NB4 (cell line): Measurements from ENCODE around the gene DMBX1.

Source experiments
- MAX ChIP-seq: IDR thresholded peaks from 2 replicates; pipeline ENCODE4 v1.6.1; 2011; ENCODE audit warnings: low read depth, low read length
- MYC ChIP-seq: IDR thresholded peaks from 2 replicates; pipeline ENCODE4 v1.6.1; 2011; ENCODE audit warnings: low read depth, low read length
- POLR2A ChIP-seq: IDR thresholded peaks from 2 replicates; pipeline ENCODE4 v1.6.1; 2011; ENCODE audit warnings: mild to moderate bottlenecking; ENCODE audit not compliant: insufficient read length; ENCODE audit errors: extremely low read depth
- TF ChIP-seq, protein P1 (sequence below): IDR thresholded peaks from one replicate; pipeline ENCODE4 v1.5.1; 2012; ENCODE audit warnings: low read depth, low read length

DNA sequence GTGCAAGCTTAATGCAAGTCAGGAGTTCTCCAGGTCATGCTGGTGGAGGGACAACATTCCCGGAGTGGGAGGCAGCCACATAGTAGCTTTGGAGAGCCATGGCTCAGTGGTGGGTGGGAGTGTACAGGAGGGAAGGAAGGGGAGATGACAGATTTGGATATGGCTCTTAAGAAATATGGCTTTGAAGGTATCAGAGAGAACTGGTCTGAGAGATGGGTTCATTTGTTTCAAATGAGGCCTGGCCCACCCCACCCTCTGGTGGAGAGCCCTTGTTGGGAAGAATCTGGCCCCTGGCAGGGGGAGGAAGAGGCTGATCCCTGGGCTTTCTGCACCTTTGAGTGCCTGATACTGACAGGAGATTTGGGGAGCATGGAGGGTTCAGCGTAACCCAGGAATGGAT, 6.1 kb downstream of the DMBX1 start:
- TF ChIP-seq, protein P1, sequence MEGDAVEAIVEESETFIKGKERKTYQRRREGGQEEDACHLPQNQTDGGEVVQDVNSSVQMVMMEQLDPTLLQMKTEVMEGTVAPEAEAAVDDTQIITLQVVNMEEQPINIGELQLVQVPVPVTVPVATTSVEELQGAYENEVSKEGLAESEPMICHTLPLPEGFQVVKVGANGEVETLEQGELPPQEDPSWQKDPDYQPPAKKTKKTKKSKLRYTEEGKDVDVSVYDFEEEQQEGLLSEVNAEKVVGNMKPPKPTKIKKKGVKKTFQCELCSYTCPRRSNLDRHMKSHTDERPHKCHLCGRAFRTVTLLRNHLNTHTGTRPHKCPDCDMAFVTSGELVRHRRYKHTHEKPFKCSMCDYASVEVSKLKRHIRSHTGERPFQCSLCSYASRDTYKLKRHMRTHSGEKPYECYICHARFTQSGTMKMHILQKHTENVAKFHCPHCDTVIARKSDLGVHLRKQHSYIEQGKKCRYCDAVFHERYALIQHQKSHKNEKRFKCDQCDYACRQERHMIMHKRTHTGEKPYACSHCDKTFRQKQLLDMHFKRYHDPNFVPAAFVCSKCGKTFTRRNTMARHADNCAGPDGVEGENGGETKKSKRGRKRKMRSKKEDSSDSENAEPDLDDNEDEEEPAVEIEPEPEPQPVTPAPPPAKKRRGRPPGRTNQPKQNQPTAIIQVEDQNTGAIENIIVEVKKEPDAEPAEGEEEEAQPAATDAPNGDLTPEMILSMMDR: no peak
- TF ChIP-seq POLR2A (no peak), MYC (no peak), MAX (no peak)
